ENCODE results near the gene LILRB3. TPM values are rescaled to one million over a fixed set of nuclear protein-coding genes. Genes with fewer than 3 reads are reported as not detected.

LILRB3 gene
- total and polyA plus RNA-seq, 2 experiments from 2014 or later = not detected

DNA sequence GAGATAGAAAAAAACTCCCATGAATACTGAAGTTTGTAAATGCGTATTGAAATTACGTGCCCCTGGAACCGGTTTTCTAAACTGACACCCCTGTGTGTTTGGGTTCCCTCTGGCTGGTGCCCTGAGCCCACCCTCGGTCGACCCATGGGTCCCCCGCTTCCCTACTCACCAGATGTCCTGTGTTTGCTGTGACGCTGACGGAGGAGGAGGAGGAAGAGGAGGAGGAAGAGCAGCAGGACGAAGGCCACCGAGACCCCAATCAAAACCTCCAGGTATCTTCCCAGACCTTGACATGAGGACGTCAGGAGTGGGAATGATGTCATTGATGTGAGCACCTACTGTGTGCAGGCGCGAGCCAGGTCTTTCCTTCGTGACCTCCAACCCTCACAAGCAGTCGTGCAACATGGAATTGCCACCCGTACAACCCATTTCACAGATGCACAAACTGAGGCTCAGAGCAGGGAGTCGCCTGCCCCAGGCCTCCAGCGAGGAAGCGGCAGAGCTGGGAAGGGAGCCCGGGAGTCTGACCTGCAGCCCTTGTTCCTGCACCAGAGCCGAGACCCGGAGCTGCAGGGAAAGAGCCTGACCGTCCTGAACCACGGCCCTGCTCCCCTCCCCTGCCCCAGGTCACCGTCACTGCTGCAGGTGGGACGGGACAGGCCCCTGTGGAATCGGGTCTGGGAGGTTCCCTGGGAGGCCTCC is 3.7 kb downstream of the LILRB3 start (continued):
- TF ChIP-seq, protein P1, sequence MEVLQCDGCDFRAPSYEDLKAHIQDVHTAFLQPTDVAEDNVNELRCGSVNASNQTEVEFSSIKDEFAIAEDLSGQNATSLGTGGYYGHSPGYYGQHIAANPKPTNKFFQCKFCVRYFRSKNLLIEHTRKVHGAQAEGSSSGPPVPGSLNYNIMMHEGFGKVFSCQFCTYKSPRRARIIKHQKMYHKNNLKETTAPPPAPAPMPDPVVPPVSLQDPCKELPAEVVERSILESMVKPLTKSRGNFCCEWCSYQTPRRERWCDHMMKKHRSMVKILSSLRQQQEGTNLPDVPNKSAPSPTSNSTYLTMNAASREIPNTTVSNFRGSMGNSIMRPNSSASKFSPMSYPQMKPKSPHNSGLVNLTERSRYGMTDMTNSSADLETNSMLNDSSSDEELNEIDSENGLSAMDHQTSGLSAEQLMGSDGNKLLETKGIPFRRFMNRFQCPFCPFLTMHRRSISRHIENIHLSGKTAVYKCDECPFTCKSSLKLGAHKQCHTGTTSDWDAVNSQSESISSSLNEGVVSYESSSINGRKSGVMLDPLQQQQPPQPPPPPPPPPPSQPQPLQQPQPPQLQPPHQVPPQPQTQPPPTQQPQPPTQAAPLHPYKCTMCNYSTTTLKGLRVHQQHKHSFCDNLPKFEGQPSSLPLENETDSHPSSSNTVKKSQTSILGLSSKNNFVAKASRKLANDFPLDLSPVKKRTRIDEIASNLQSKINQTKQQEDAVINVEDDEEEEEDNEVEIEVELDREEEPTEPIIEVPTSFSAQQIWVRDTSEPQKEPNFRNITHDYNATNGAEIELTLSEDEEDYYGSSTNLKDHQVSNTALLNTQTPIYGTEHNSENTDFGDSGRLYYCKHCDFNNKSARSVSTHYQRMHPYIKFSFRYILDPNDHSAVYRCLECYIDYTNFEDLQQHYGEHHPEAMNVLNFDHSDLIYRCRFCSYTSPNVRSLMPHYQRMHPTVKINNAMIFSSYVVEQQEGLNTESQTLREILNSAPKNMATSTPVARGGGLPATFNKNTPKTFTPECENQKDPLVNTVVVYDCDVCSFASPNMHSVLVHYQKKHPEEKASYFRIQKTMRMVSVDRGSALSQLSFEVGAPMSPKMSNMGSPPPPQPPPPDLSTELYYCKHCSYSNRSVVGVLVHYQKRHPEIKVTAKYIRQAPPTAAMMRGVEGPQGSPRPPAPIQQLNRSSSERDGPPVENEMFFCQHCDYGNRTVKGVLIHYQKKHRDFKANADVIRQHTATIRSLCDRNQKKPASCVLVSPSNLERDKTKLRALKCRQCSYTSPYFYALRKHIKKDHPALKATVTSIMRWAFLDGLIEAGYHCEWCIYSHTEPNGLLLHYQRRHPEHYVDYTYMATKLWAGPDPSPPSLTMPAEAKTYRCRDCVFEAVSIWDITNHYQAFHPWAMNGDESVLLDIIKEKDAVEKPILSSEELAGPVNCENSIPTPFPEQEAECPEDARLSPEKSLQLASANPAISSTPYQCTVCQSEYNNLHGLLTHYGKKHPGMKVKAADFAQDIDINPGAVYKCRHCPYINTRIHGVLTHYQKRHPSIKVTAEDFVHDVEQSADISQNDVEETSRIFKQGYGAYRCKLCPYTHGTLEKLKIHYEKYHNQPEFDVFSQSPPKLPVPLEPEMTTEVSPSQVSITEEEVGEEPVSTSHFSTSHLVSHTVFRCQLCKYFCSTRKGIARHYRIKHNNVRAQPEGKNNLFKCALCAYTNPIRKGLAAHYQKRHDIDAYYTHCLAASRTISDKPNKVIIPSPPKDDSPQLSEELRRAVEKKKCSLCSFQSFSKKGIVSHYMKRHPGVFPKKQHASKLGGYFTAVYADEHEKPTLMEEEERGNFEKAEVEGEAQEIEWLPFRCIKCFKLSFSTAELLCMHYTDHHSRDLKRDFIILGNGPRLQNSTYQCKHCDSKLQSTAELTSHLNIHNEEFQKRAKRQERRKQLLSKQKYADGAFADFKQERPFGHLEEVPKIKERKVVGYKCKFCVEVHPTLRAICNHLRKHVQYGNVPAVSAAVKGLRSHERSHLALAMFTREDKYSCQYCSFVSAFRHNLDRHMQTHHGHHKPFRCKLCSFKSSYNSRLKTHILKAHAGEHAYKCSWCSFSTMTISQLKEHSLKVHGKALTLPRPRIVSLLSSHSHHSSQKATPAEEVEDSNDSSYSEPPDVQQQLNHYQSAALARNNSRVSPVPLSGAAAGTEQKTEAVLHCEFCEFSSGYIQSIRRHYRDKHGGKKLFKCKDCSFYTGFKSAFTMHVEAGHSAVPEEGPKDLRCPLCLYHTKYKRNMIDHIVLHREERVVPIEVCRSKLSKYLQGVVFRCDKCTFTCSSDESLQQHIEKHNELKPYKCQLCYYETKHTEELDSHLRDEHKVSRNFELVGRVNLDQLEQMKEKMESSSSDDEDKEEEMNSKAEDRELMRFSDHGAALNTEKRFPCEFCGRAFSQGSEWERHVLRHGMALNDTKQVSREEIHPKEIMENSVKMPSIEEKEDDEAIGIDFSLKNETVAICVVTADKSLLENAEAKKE (CRISPR knock-in tag; IDR thresholded peaks at IDR 0.05) = no peak
- no peak for TF ChIP-seq POLR2AphosphoS5 (IDR thresholded peaks at IDR 0.05; ENCODE audit: low read depth)
- TF ChIP-seq NANOG (IDR thresholded peaks at IDR 0.05; ENCODE audit: borderline replicate concordance) = no peak

DNA sequence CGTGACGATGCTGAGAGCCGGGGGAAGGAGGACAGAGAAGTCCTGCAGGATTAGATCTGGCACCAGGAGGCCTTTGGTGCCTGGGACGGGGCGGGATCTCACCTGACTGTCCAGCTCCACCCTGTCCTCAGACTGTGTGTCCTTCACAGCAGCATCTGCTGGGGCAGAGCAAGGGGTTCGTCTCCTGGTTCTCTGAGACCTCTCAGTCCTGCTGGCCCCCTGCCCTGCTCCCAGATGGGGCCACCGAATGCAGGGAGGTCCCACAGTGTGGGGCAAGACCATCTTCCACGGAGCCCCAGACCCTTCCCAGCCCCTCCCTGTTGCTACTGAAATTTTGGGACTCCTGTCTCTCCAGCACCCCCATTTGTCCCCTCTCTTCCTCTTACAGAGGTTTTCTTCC is 4.5 kb downstream of the LILRB3 start:
- no peak for TF ChIP-seq EZH2 (IDR thresholded peaks at IDR 0.05; ENCODE audit: low read depth, unreplicated experiment)
- no peak for TF ChIP-seq CTCF (conservative IDR thresholded peaks at IDR 0.05; ENCODE audit: low read depth in 2 of 2)
- TF ChIP-seq, protein P1 (CRISPR knock-in tag; IDR thresholded peaks at IDR 0.05) = no peak
- TF ChIP-seq JUNB (IDR thresholded peaks at IDR 0.05; ENCODE audit: unreplicated experiment) = no peak
- no peak overlapping the region for H3K27ac ChIP-seq (ENCODE audit: low read depth)
- no peaks in the 10 kb centered on the region for H3K36me3 ChIP-seq (ENCODE audit: insufficient read depth)
- Mint-ChIP-seq H3K36me3 (ENCODE audit: low read depth) (peaks cover 22% of the 10 kb centered on the region), H3K4me3 (no peak overlapping the region), H3K4me1 (no peaks in the 10 kb centered on the region; the same call in 1 of the 3 replicates), H3K9me3 (peaks cover 3% of the 10 kb centered on the region; the same call in 2 of the 3 replicates), H3K27ac (no peak overlapping the region), H3K27me3 (ENCODE audit: insufficient read depth, low read depth, poor library complexity) (peaks cover 3% of the 10 kb centered on the region)
- no peak overlapping the region for H2AFZ ChIP-seq
- H3K27me3 ChIP-seq (ENCODE audit: insufficient read depth) = no peaks in the 10 kb centered on the region
- H3K4me3 ChIP-seq = no peak overlapping the region
- H3K4me1 ChIP-seq (ENCODE audit: insufficient read depth) = no peaks in the 10 kb centered on the region
- no peak for DNase-seq (ENCODE audit: low spot score)
- no peak overlapping the region for H3K4me2 ChIP-seq
- no peaks in the 10 kb centered on the region for H3F3A ChIP-seq (replicated peaks; ENCODE audit: low read depth)
- no peaks in the 10 kb centered on the region for H3K79me2 ChIP-seq (replicated peaks; ENCODE audit: insufficient read depth)
- no peak for ATAC-seq
- no peaks in the 10 kb centered on the region for H3K9me2 ChIP-seq (ENCODE audit: insufficient read depth)
- H4K20me1 ChIP-seq (replicated peaks; ENCODE audit: insufficient read depth) = no peaks in the 10 kb centered on the region

Data from GM23338 (cell line).